ENCODE data around the gene ARHGAP45. TPM values are rescaled to one million over a fixed set of nuclear protein-coding genes. Genes with fewer than 3 reads are reported as not detected.
"Not testable (repeated sequence)": the region's sequence is repeated elsewhere in the genome, so short reads cannot be mapped to it uniquely, and the experiment has no call there.

ARHGAP45 gene
- total RNA-seq, 1 donor from 2014 or later, result 4.5 TPM

- Mint-ChIP-seq H3K27me3 (no peaks in the 10 kb centered on the region), H3K4me1 (ENCODE audit: unreplicated experiment) (no peaks in the 10 kb centered on the region), H3K4me3 (no peak overlapping the region), H3K9me3 (no peaks in the 10 kb centered on the region), H3K27ac (no peak overlapping the region), H3K36me3 (peaks cover 4% of the 10 kb centered on the region)
- no peak for TF ChIP-seq CTCF (conservative IDR thresholded peaks at IDR 0.05)
- DNase-seq (ENCODE audit: extremely low spot score, unreplicated experiment), result no peak
Measured at GRCh38 chr19:1123885-1124677, 57.1 kb downstream of the ARHGAP45 start.

- H3K4me1 Mint-ChIP-seq (ENCODE audit: unreplicated experiment), result no peaks in the 10 kb centered on the region
- H3K4me3 Mint-ChIP-seq, result no peak overlapping the region
- TF ChIP-seq CTCF (conservative IDR thresholded peaks at IDR 0.05), result no peak
- H3K27ac Mint-ChIP-seq, result no peak overlapping the region
- no peaks in the 10 kb centered on the region for H3K27me3 Mint-ChIP-seq
- peaks cover 4% of the 10 kb centered on the region for H3K36me3 Mint-ChIP-seq
- no peaks in the 10 kb centered on the region for H3K9me3 Mint-ChIP-seq
- no peak for DNase-seq (ENCODE audit: extremely low spot score, unreplicated experiment)
Measured at GRCh38 chr19:1125601-1126467, 58.9 kb downstream of the ARHGAP45 start.

GRCh38 chr19:1126984-1127760 lies 60.2 kb downstream of the ARHGAP45 start:
- no peak overlapping the region for H3K4me3 Mint-ChIP-seq
- no peak overlapping the region for H3K27ac Mint-ChIP-seq
- H3K36me3 Mint-ChIP-seq, result no peaks in the 10 kb centered on the region
- no peaks in the 10 kb centered on the region for H3K9me3 Mint-ChIP-seq
- H3K27me3 Mint-ChIP-seq, result no peaks in the 10 kb centered on the region
- no peak for TF ChIP-seq CTCF (conservative IDR thresholded peaks at IDR 0.05)
- no peak for DNase-seq (ENCODE audit: extremely low spot score, unreplicated experiment)
- no peaks in the 10 kb centered on the region for H3K4me1 Mint-ChIP-seq (ENCODE audit: unreplicated experiment)

- no peak for DNase-seq (ENCODE audit: extremely low spot score, unreplicated experiment)
- no peaks in the 10 kb centered on the region for H3K27me3 Mint-ChIP-seq
- H3K4me3 Mint-ChIP-seq, result no peak overlapping the region
- H3K9me3 Mint-ChIP-seq, result no peaks in the 10 kb centered on the region
- no peaks in the 10 kb centered on the region for H3K36me3 Mint-ChIP-seq
- no peaks in the 10 kb centered on the region for H3K4me1 Mint-ChIP-seq (ENCODE audit: unreplicated experiment)
- TF ChIP-seq CTCF (conservative IDR thresholded peaks at IDR 0.05), result no peak
- no peak overlapping the region for H3K27ac Mint-ChIP-seq
Measured at GRCh38 chr19:1128106-1128505, 61.1 kb downstream of the ARHGAP45 start.

- H3K36me3 Mint-ChIP-seq; DNase-seq (ENCODE audit: extremely low spot score, unreplicated experiment); H3K27ac Mint-ChIP-seq; H3K4me1 Mint-ChIP-seq (ENCODE audit: unreplicated experiment); H3K27me3 Mint-ChIP-seq; H3K9me3 Mint-ChIP-seq; H3K4me3 Mint-ChIP-seq: not testable (repeated sequence)
Measured at GRCh38 chr19:1129084-1129483, 62.1 kb downstream of the ARHGAP45 start.
